HCT116 (cell line): ENCODE measurements around the gene OTP. TPM values are rescaled to one million over a fixed set of nuclear protein-coding genes. Genes with fewer than 3 reads are reported as not detected.

Experiments
- ATAC-seq: fragments of 200-7000 bp; cut with Tn5 transposase; 2 replicates; pipeline ENCODE4 v1.9.1; 2020; ENCODE audit warnings: mild to moderate bottlenecking, moderate library complexity
- BruUV-seq: library from RNA; stranded (reverse); fragments of 400-500 nt; replicated peaks from 2 replicates; lab custom pipeline; 2021; lab: Mats Ljungman, UMichigan
- CTCF ChIA-PET: fragments of 300-600 bp; sonication (Branson Sonifier 250); formaldehyde crosslinking; loops from one replicate; lab custom pipeline; 2021; ENCODE audit warnings: antibody characterized with exemption; lab: Charles Lee
- POLR2A ChIA-PET: fragments of 300-600, 350-600 bp; sonication (Branson Sonifier 250); formaldehyde crosslinking; loops from one replicate; lab custom pipeline; 2021; ENCODE audit warnings: antibody characterized with exemption; lab: Charles Lee
- RAD21 ChIA-PET, 2 experiments: fragments of 300-600 bp; sonication (Branson Sonifier 250); formaldehyde crosslinking; loops; one replicate each; lab custom pipeline; 2023; ENCODE audit warnings: low total read pairs in 2 of 2; ENCODE audit not compliant: uncharacterized antibody in 2 of 2, unreplicated experiment in 2 of 2, low non-redundant PET in 1 of 2; lab: Charles Lee
- DNase-seq: peaks from one replicate; pipeline ENCODE4 v3.0.0-alpha.2; 2010; ENCODE audit warnings: low read depth, low spot score
- H2AFZ ChIP-seq: fragments of 200-600 bp; shearing (Covaris generic), sonication (generic); 2 replicates; pipeline ENCODE4 v1.6.1; 2017; ENCODE audit warnings: low read depth, mixed run types, mixed read lengths, antibody characterized with exemption, low read length; ENCODE audit not compliant: poor library complexity, severe bottlenecking
- H3K27ac ChIP-seq: 2 replicates; pipeline ENCODE4 v1.5.1; 2012; ENCODE audit warnings: low read depth, low read length
- H3K27me3 ChIP-seq: fragments of 200-600 bp; sonication (generic); 2 replicates; pipeline ENCODE4 v1.6.1; 2016; ENCODE audit warnings: mixed run types, low read length, mixed read lengths; ENCODE audit not compliant: insufficient read depth
- H3K36me3 ChIP-seq, 2 experiments: fragments of 200-500 bp in 1 of 2; fragments of 200-600 bp in 1 of 2; sonication (Bioruptor generic) in 1 of 2; sonication (generic) in 1 of 2; 2 replicates each; pipeline versions ENCODE4 v1.5.1 to v1.6.1; 2014 to 2016; ENCODE audit warnings: low read length in 2 of 2, inconsistent platforms in 1 of 2, mixed read lengths in 1 of 2, mixed run types in 1 of 2; ENCODE audit not compliant: insufficient read depth in 2 of 2, control insufficient read depth in 1 of 2
- H3K4me1 ChIP-seq, 2 experiments: fragments of 200-600 bp in 1 of 2; sonication (generic) in 1 of 2; 2 replicates each; pipeline versions ENCODE4 v1.5.1 to v1.6.1; 2012 to 2017; ENCODE audit warnings: low read length in 2 of 2, inconsistent platforms in 1 of 2, mild to moderate bottlenecking in 1 of 2, mixed read lengths in 1 of 2, mixed run types in 1 of 2, moderate library complexity in 1 of 2; ENCODE audit not compliant: insufficient read depth in 2 of 2, control insufficient read depth in 1 of 2
- H3K4me2 ChIP-seq: fragments of 200-600 bp; sonication (generic); 2 replicates; pipeline ENCODE4 v1.6.1; 2017; ENCODE audit warnings: mixed run types, low read length, mixed read lengths
- H3K4me3 ChIP-seq, 2 experiments: fragments of 200-600 bp in 1 of 2; sonication (generic) in 1 of 2; replicated peaks in 1 of 2; 2 replicates each; pipeline ENCODE4 v1.5.1; 2011 to 2016; ENCODE audit warnings: low read length in 2 of 2, control low read depth in 1 of 2, low read depth in 1 of 2, mild to moderate bottlenecking in 1 of 2, mixed read lengths in 1 of 2, mixed run types in 1 of 2
- H3K79me2 ChIP-seq: fragments of 200-600 bp; sonication (generic); 2 replicates; pipeline ENCODE4 v1.6.1; 2017; ENCODE audit warnings: mild to moderate bottlenecking, mixed run types, low read length, moderate library complexity, mixed read lengths; ENCODE audit not compliant: insufficient read depth
- H3K9ac ChIP-seq: fragments of 200-600 bp; sonication (generic); 2 replicates; pipeline ENCODE4 v1.6.1; 2016; ENCODE audit warnings: low read length, mixed read lengths
- H3K9me2 ChIP-seq: fragments of 200-600 bp; sonication (generic), shearing (Covaris generic); 2 replicates; pipeline ENCODE4 v1.6.1; 2017; ENCODE audit warnings: mixed run types, mild to moderate bottlenecking, moderate library complexity; ENCODE audit not compliant: insufficient read depth
- H3K9me3 ChIP-seq, 2 experiments: fragments of 200-500 bp in 1 of 2; fragments of 200-600 bp in 1 of 2; sonication (Bioruptor generic) in 1 of 2; sonication (generic) in 1 of 2; 2 replicates each; pipeline ENCODE4 v1.6.1; 2014 to 2017; ENCODE audit warnings: low read length in 2 of 2, mixed read lengths in 2 of 2, inconsistent platforms in 1 of 2, low read depth in 1 of 2, mild to moderate bottlenecking in 1 of 2, mixed run types in 1 of 2, moderate library complexity in 1 of 2; ENCODE audit not compliant: control insufficient read depth in 1 of 2, insufficient read depth in 1 of 2
- H4K20me1 ChIP-seq: fragments of 200-600 bp; sonication (generic), shearing (Covaris generic); 2 replicates; pipeline ENCODE4 v1.6.1; 2017; ENCODE audit warnings: mixed run types, mild to moderate bottlenecking, moderate library complexity; ENCODE audit not compliant: insufficient read depth
- CEBPB ChIP-seq: IDR thresholded peaks from 2 replicates; pipeline ENCODE4 v1.6.1; 2012; ENCODE audit warnings: low read depth
- ELF1 ChIP-seq: IDR thresholded peaks from 2 replicates; pipeline ENCODE4 v1.6.1; 2012; ENCODE audit warnings: low read depth, borderline replicate concordance
- EZH2 ChIP-seq: fragments of 200-600 bp; sonication (generic); IDR thresholded peaks from 2 replicates; pipeline ENCODE4 v1.6.1; 2017; ENCODE audit warnings: antibody characterized with exemption, mixed run types
- EZH2phosphoT487 ChIP-seq: fragments of 200-600 bp; IDR thresholded peaks from 2 replicates; pipeline ENCODE4 v1.6.1; 2018; ENCODE audit warnings: antibody characterized with exemption, borderline replicate concordance
- POLR2AphosphoS5 ChIP-seq: IDR thresholded peaks from 2 replicates; pipeline ENCODE4 v1.6.1; 2011; ENCODE audit warnings: mild to moderate bottlenecking, low read depth, low read length, moderate library complexity
- ZFX ChIP-seq: fragments of 450-650 bp; IDR thresholded peaks from 2 replicates; pipeline ENCODE4 v1.6.1; 2017
- intact Hi-C: fragments of 100-400 bp; cut with micrococcal nuclease; formaldehyde crosslinking; loops from 2 replicates; pipeline ENCODE4 v1.10.0; 2022
- total RNA-seq: library from RNA; stranded (reverse); gene quantifications from one replicate; pipeline ENCODE4 v1.2.1, GENCODE V29; 2021; ENCODE audit not compliant: unreplicated experiment
- TF ChIP-seq, protein P1 (sequence below): IDR thresholded peaks from 2 replicates; pipeline ENCODE4 v1.6.1; 2012; ENCODE audit warnings: low read depth
- TF ChIP-seq, protein P2 (sequence below): IDR thresholded peaks from 2 replicates; pipeline ENCODE4 v1.6.1; 2012
- TF ChIP-seq, protein P3 (sequence below), 3 experiments: fragments of 200-600 bp in 1 of 3; sonication (generic) in 1 of 3; IDR thresholded peaks in 2 of 3; conservative IDR thresholded peaks in 1 of 3; 2 replicates each; pipeline ENCODE4 v1.5.1; 2012 to 2017; ENCODE audit warnings: low read depth in 2 of 3, low read length in 2 of 3, antibody characterized with exemption in 1 of 3, borderline replicate concordance in 1 of 3, control low read depth in 1 of 3, mild to moderate bottlenecking in 1 of 3, mixed read lengths in 1 of 3, mixed run types in 1 of 3, moderate library complexity in 1 of 3; ENCODE audit not compliant: insufficient read depth in 1 of 3
- TF ChIP-seq, protein P4 (sequence below): IDR thresholded peaks from 2 replicates; pipeline ENCODE4 v1.6.1; 2011; ENCODE audit warnings: mild to moderate bottlenecking, low read length, moderate library complexity; ENCODE audit not compliant: insufficient replicate concordance; ENCODE audit errors: extremely low read depth
- TF ChIP-seq, protein P5 (sequence below): IDR thresholded peaks from 2 replicates; pipeline ENCODE4 v1.6.1; 2012

Gene OTP
- total RNA-seq, 1 experiment from 2014 or later, result 0.07 TPM

DNA sequence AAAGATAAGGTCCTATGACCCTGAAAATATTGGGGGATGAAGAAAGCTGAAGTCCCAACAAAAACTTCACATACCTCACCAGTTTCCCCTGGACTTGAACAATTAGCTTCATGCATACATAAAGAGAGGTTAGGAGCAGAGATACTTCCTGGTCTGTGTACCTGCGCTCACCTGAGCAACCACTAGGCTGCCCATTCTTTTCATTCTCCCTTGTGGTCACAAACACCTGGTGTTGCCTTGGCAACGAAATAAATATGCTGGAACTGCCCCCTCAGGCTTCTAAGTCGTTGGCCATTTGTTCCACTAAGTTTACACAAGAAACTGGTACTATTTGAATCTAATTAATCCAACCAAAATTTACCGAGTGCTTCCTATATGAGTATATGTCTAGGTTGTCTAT, 18.1 kb downstream of the OTP start:
- no peak for TF ChIP-seq ZFX
- TF ChIP-seq, protein P1, sequence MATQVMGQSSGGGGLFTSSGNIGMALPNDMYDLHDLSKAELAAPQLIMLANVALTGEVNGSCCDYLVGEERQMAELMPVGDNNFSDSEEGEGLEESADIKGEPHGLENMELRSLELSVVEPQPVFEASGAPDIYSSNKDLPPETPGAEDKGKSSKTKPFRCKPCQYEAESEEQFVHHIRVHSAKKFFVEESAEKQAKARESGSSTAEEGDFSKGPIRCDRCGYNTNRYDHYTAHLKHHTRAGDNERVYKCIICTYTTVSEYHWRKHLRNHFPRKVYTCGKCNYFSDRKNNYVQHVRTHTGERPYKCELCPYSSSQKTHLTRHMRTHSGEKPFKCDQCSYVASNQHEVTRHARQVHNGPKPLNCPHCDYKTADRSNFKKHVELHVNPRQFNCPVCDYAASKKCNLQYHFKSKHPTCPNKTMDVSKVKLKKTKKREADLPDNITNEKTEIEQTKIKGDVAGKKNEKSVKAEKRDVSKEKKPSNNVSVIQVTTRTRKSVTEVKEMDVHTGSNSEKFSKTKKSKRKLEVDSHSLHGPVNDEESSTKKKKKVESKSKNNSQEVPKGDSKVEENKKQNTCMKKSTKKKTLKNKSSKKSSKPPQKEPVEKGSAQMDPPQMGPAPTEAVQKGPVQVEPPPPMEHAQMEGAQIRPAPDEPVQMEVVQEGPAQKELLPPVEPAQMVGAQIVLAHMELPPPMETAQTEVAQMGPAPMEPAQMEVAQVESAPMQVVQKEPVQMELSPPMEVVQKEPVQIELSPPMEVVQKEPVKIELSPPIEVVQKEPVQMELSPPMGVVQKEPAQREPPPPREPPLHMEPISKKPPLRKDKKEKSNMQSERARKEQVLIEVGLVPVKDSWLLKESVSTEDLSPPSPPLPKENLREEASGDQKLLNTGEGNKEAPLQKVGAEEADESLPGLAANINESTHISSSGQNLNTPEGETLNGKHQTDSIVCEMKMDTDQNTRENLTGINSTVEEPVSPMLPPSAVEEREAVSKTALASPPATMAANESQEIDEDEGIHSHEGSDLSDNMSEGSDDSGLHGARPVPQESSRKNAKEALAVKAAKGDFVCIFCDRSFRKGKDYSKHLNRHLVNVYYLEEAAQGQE, result no peak
- no peak for TF ChIP-seq EZH2phosphoT487
- TF ChIP-seq, protein P2, sequence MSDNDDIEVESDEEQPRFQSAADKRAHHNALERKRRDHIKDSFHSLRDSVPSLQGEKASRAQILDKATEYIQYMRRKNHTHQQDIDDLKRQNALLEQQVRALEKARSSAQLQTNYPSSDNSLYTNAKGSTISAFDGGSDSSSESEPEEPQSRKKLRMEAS, result no peak
- no peak for TF ChIP-seq POLR2AphosphoS5
- TF ChIP-seq, protein P3, sequence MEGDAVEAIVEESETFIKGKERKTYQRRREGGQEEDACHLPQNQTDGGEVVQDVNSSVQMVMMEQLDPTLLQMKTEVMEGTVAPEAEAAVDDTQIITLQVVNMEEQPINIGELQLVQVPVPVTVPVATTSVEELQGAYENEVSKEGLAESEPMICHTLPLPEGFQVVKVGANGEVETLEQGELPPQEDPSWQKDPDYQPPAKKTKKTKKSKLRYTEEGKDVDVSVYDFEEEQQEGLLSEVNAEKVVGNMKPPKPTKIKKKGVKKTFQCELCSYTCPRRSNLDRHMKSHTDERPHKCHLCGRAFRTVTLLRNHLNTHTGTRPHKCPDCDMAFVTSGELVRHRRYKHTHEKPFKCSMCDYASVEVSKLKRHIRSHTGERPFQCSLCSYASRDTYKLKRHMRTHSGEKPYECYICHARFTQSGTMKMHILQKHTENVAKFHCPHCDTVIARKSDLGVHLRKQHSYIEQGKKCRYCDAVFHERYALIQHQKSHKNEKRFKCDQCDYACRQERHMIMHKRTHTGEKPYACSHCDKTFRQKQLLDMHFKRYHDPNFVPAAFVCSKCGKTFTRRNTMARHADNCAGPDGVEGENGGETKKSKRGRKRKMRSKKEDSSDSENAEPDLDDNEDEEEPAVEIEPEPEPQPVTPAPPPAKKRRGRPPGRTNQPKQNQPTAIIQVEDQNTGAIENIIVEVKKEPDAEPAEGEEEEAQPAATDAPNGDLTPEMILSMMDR (IDR thresholded peaks at IDR 0.05 in 2 of 3, conservative IDR thresholded peaks at IDR 0.05 in 1 of 3; ENCODE audit: borderline replicate concordance in 1 of 3, insufficient read depth in 1 of 3, low read depth in 2 of 3, low read length in 2 of 3), result peak in 2 of 3 experiments; percentile 64 to 67; a peak in 4 of 6 replicates
- peak; percentile 62 for TF ChIP-seq ELF1
- TF ChIP-seq, protein P4, sequence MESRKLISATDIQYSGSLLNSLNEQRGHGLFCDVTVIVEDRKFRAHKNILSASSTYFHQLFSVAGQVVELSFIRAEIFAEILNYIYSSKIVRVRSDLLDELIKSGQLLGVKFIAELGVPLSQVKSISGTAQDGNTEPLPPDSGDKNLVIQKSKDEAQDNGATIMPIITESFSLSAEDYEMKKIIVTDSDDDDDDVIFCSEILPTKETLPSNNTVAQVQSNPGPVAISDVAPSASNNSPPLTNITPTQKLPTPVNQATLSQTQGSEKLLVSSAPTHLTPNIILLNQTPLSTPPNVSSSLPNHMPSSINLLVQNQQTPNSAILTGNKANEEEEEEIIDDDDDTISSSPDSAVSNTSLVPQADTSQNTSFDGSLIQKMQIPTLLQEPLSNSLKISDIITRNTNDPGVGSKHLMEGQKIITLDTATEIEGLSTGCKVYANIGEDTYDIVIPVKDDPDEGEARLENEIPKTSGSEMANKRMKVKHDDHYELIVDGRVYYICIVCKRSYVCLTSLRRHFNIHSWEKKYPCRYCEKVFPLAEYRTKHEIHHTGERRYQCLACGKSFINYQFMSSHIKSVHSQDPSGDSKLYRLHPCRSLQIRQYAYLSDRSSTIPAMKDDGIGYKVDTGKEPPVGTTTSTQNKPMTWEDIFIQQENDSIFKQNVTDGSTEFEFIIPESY, result no peak
- no peak for TF ChIP-seq CEBPB
- no peak for TF ChIP-seq EZH2
- TF ChIP-seq, protein P5, sequence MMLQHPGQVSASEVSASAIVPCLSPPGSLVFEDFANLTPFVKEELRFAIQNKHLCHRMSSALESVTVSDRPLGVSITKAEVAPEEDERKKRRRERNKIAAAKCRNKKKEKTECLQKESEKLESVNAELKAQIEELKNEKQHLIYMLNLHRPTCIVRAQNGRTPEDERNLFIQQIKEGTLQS, result no peak
- POLR2A ChIA-PET, result no interaction called here
- CTCF ChIA-PET, result interaction anchor here (0.7 to 1.3 kb wide), 2 partner anchors 10 to 649 kb away, joined by 4 to 7 read pairs; no protein-coding TSS in a partner anchor

More for the DNA sequence above, 18.1 kb downstream of the OTP start:
- Histone ChIP-seq H3K4me3 (no peak overlapping the region), H3K79me2 (no peaks in the 10 kb centered on the region), H3K4me2 (peak overlapping the region; percentile 35), H3K27me3 (no peaks in the 10 kb centered on the region), H3K27ac (no peak overlapping the region), H3K9me3 (no peaks in the 10 kb centered on the region), H3K4me1 (peaks cover 5 to 9% of the 10 kb centered on the region in 2 experiments; a peak in 3 of 4 replicates), H4K20me1 (no peaks in the 10 kb centered on the region), H3K9ac (no peak overlapping the region), H3K9me2 (no peaks in the 10 kb centered on the region), H2AFZ (peak overlapping the region; percentile 13), H3K36me3 (no peaks in the 10 kb centered on the region)
- DNase-seq (peak; percentile 76), ATAC-seq (peak; percentile 99)
- intact Hi-C loops, result no loop called here
- RAD21 ChIA-PET, result no interaction called here
- BruUV-seq, result no TSS peak
